ENCODE measurements around the gene TENM4.

DNA sequence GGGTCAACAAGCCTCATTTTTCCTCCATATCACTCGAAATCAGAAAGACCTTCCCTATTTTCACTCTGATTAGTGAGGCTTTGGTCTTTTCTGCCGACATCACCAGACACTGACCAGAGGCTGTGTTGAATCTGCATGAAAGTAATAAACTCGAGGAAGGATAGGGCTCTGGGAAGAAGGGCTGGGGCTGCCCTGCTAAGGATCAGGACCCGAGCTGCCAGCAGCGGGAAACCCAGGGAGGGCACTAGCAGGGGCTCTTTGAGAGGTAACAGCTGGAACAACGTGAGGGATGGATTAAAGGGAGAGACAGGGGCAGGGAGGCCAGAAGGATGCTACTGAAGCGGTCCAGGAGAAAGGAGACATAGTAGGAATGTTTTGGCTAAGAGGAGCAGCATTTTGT, 488.7 kb downstream of the TENM4 start:
- TF ChIP-seq HDAC2 (IDR thresholded peaks at IDR 0.05) (no peak), KDM5A (IDR thresholded peaks at IDR 0.05) (no peak), MAFK (IDR thresholded peaks at IDR 0.05; ENCODE audit: partially characterized antibody) (no peak), JUN (IDR thresholded peaks at IDR 0.05) (no peak), POLR2A (IDR thresholded peaks at IDR 0.05; ENCODE audit: low read length) (no peak), MAX (IDR thresholded peaks at IDR 0.05) (no peak), ZFP36 (IDR thresholded peaks at IDR 0.05; ENCODE audit: borderline replicate concordance, partially characterized antibody) (no peak), CHD2 (IDR thresholded peaks at IDR 0.05; ENCODE audit: low read length, partially characterized antibody) (no peak), BCL3 (IDR thresholded peaks at IDR 0.05) (no peak), TP53 (CRISPR knock-in tag; IDR thresholded peaks at IDR 0.05) (no peak)
- TF ChIP-seq, protein P1, sequence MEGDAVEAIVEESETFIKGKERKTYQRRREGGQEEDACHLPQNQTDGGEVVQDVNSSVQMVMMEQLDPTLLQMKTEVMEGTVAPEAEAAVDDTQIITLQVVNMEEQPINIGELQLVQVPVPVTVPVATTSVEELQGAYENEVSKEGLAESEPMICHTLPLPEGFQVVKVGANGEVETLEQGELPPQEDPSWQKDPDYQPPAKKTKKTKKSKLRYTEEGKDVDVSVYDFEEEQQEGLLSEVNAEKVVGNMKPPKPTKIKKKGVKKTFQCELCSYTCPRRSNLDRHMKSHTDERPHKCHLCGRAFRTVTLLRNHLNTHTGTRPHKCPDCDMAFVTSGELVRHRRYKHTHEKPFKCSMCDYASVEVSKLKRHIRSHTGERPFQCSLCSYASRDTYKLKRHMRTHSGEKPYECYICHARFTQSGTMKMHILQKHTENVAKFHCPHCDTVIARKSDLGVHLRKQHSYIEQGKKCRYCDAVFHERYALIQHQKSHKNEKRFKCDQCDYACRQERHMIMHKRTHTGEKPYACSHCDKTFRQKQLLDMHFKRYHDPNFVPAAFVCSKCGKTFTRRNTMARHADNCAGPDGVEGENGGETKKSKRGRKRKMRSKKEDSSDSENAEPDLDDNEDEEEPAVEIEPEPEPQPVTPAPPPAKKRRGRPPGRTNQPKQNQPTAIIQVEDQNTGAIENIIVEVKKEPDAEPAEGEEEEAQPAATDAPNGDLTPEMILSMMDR (IDR thresholded peaks at IDR 0.05) = no peak
